IPS-20b (cell line): ENCODE measurements around the gene KLK1.

Experiments used
- H3K27ac ChIP-seq: one replicate; pipeline ENCODE4 v1.5.1; 2013; ENCODE audit warnings: low read length
- H3K27me3 ChIP-seq: 2 replicates; pipeline ENCODE4 v1.6.1; 2013; ENCODE audit warnings: mild to moderate bottlenecking, low read length, inconsistent platforms; ENCODE audit not compliant: insufficient read depth
- H3K36me3 ChIP-seq: 2 replicates; pipeline ENCODE4 v1.6.1; 2013; ENCODE audit warnings: low read depth, mild to moderate bottlenecking, inconsistent platforms, low read length, moderate library complexity; ENCODE audit not compliant: insufficient read depth
- H3K4me1 ChIP-seq: 2 replicates; pipeline ENCODE4 v1.6.1; 2013; ENCODE audit warnings: mild to moderate bottlenecking, control low read depth, inconsistent platforms, low read length, moderate library complexity; ENCODE audit not compliant: insufficient read depth
- H3K4me3 ChIP-seq: 2 replicates; pipeline ENCODE4 v1.5.1; 2013; ENCODE audit warnings: mild to moderate bottlenecking, low read length, inconsistent platforms
- H3K9ac ChIP-seq: 2 replicates; pipeline ENCODE4 v1.6.1; 2013; ENCODE audit warnings: low read depth, mild to moderate bottlenecking, inconsistent platforms, low read length, moderate library complexity
- H3K9me3 ChIP-seq: 2 replicates; pipeline ENCODE4 v1.6.1; 2013; ENCODE audit warnings: mild to moderate bottlenecking, low read depth, low read length, inconsistent platforms; ENCODE audit not compliant: insufficient read depth

Gene KLK1

DNA sequence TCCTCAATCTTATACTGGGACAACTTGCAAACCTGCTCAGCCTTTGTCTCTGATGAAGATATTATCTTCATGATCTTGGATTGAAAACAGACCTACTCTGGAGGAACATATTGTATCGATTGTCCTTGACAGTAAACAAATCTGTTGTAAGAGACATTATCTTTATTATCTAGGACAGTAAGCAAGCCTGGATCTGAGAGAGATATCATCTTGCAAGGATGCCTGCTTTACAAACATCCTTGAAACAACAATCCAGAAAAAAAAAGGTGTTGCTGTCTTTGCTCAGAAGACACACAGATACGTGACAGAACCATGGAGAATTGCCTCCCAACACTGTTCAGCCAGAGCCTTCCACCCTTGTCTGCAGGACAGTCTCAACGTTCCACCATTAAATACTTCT is 27.2 kb upstream of the KLK1 start:
- Histone ChIP-seq H3K4me3 (no peak overlapping the region), H3K9me3 (peaks cover 29% of the 10 kb centered on the region), H3K4me1 (no peaks in the 10 kb centered on the region), H3K27me3 (no peaks in the 10 kb centered on the region; the same call in 1 of the 2 replicates), H3K9ac (no peak overlapping the region), H3K27ac (no peak overlapping the region), H3K36me3 (no peaks in the 10 kb centered on the region)

DNA sequence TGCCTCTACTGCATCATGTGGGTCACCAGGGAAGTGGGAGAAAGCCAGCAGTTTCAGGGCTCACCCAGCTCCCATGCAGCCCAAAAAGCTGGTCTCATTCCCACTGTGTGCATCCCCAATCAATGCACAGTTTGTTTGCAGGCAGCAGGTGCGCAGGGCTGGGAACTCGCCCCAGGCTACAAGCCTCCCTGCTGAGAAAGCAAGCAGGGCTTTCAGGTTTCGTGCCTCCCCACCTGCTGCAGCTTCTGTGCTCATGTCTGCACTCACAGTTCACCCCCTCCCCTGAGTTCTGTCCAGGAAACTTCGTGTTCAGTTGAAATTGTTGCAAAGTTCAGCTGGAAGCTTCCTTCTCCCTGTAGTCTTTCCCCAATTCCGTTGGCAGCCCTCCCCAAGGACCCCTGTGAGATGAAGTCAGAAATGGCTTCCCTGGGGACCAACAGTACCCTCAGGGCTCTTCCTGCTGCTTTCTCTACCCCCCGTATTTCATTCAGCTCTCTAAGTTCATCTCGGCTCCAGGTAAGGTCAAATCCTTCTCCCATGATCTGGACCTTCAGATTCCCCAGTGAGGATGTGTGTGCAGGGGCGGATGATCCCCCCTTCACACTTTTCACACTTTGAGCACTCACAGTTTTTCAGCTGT is 20.8 kb upstream of the KLK1 start:
- Histone ChIP-seq H3K9ac (no peak overlapping the region), H3K4me3 (no peak overlapping the region), H3K4me1 (no peaks in the 10 kb centered on the region), H3K9me3 (peaks cover 33% of the 10 kb centered on the region), H3K27me3 (peaks cover 26% of the 10 kb centered on the region; the same call in 1 of the 2 replicates), H3K36me3 (no peaks in the 10 kb centered on the region), H3K27ac (no peak overlapping the region)

DNA sequence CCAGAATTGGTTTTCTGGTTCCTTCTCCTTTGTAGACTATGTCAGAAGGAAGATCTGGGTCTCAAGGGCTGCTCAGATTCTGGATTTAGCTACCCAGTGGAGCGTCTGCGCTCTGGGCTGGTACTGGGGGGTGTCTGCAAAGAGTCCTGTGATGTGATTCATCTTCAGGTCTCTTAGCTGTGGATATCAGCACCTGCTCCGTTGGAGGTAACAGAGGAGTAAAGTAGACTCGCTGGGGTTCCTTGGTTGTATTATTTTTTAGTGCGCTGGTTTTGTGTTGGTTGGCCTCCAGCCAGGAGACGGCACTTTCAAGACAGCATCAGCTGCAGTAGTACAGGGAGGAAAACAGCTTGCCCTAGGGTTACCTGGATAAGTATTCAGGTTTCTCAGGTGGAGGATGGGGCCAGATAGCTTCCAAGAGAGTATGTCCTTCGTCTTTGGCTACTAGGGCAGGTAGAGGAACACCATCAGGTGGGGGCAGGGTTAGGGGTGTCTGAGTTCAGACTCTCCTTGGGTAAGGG is 20.2 kb upstream of the KLK1 start:
- Histone ChIP-seq H3K36me3 (no peaks in the 10 kb centered on the region), H3K4me3 (no peak overlapping the region), H3K27me3 (peaks cover 26% of the 10 kb centered on the region; the same call in 1 of the 2 replicates), H3K4me1 (no peaks in the 10 kb centered on the region), H3K27ac (no peak overlapping the region), H3K9ac (no peak overlapping the region), H3K9me3 (peaks cover 28% of the 10 kb centered on the region)

DNA sequence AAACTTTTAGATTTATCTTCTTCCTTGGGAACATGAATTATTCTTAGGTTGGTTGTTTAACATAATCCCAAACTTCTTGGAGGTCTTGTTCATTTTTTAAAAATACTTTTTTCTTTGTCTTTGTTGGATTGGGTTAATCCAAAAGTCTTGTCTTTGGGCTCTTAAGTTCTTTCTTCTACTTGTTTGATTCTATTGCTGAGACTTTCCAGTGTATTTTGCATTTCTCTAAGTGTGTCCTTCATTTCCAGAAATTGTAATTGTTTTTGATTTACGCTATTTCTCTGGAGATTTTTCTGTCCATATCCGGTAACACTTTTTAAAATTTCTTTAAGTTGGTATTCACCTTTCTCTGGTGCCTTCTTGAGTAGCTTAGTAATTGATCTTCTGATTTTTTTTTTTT is 19.6 kb upstream of the KLK1 start:
- Histone ChIP-seq H3K36me3 (no peaks in the 10 kb centered on the region), H3K27me3 (peaks cover 26% of the 10 kb centered on the region; the same call in 1 of the 2 replicates), H3K4me1 (no peaks in the 10 kb centered on the region), H3K4me3 (no peak overlapping the region), H3K27ac (no peak overlapping the region), H3K9me3 (peaks cover 23% of the 10 kb centered on the region), H3K9ac (no peak overlapping the region)

DNA sequence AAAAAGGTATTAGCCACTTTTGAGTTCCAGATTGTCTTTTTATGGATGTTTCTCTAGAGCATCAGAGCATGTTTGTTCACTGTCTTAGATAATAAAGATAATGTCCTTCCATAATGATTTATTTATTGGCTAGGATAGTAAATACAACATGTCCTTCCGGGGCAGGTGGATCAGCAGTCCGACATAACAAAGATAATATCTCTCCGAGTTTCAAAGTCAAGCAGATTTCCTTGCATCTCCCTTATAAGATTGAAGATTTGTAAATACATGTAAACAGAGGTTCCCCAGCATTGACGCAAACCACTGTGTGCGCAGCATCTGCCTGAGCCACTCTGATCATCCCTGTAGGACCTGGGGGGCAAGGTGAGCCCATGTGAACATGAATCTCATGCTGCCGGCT is 18.5 kb upstream of the KLK1 start:
- Histone ChIP-seq H3K36me3 (no peaks in the 10 kb centered on the region), H3K4me3 (no peak overlapping the region), H3K27ac (no peak overlapping the region), H3K9ac (no peak overlapping the region), H3K4me1 (no peaks in the 10 kb centered on the region), H3K27me3 (peaks cover 32% of the 10 kb centered on the region), H3K9me3 (peaks cover 22% of the 10 kb centered on the region)

DNA sequence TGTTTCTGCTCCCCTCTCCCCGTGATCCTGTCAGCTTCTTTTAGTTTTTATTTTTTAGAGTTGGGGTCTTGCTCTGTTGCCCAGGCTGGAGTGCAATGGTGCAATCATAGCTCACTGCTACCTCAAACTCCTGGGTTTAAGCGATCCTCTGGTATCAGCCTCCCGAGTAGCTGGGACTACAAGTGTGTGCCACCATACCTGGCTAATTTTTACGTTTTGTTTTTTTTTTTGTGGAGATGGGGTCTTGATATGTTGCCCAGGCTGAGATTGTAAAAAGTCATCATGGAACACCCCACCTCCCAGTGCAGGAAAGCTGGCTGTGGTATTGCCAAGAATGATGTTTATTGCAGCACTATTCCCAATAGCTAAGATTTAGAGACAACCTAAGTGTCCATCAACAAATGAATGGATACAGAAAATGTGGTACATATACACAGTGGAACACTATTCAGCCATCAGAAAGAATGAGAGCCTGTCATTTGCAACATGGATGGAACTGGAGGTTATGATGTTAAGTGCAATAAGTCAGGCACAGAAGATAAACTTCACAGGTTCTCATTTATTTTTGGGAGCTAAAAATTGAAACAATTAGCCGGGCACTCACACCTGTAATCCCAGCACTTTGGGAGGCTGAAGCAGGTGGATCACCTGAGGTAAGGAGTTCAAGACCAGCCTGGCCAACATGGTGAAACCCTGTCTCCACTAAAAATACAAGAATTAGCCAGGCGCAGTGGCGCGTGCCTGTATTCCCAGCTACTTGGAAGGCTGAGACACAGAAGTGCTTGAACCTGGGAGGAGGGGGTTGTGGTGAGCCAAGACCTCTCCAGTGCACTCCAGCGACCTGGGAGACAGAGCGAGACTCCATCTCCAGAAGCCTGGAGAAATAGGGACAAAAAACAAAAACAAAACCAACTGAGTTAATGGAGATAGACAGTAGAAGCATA is 16.4 kb upstream of the KLK1 start:
- no peak overlapping the region for H3K4me3 ChIP-seq
- H3K9ac ChIP-seq, result no peak overlapping the region
- no peaks in the 10 kb centered on the region for H3K36me3 ChIP-seq
- H3K27ac ChIP-seq, result no peak overlapping the region
- H3K27me3 ChIP-seq, result peaks cover 51% of the 10 kb centered on the region
- H3K9me3 ChIP-seq, result peaks cover 20% of the 10 kb centered on the region
- no peaks in the 10 kb centered on the region; the same call in 1 of the 2 replicates for H3K4me1 ChIP-seq

DNA sequence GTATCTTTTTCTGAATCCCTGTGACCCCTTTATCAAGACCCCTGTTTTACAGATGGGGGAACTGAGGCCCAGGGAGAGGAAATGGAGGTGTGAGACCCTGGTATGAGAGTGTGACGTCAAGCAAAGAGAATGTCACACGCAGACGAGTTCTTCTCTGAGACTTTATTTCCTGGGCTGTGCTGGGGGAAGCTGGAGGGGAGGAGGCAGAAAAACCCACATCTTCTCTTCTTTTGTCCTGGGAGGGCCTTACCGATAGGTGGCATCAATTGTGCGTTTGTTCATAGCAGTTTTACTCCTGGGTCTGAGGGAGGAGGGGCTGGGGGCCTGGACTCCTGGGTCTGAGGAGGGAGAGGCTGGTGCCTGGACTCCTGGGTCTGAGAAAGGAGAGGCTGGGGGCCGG is 14.7 kb upstream of the KLK1 start:
- H3K27me3 ChIP-seq, result peaks cover 47% of the 10 kb centered on the region
- H3K27ac ChIP-seq, result no peak overlapping the region

DNA sequence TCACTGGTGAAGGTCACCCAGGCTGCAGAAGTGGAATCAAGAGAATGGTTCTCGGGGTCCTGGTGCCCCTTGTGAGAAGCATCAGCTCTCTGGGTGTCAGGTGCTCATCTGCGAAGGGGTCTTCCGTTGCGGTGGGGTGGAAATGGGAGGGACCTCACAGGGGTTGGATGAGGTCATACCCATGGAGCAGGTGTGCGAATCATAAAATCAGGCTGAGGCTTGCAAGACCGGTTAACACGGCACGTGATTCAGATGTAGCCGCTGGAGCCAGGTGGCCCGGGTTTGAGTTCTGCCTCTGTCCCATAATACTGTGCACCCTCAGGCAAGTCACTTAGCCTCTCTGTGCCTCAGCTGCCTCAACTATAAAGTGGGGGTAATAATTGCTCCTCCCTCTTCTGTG is 13.7 kb upstream of the KLK1 start:
- H3K4me3 ChIP-seq, result no peak overlapping the region
- H3K9me3 ChIP-seq, result peaks cover 3% of the 10 kb centered on the region; the same call in 1 of the 2 replicates
- no peak overlapping the region for H3K27ac ChIP-seq
- peaks cover 48% of the 10 kb centered on the region for H3K27me3 ChIP-seq
- H3K9ac ChIP-seq, result no peak overlapping the region
- H3K36me3 ChIP-seq, result no peaks in the 10 kb centered on the region
- H3K4me1 ChIP-seq, result no peaks in the 10 kb centered on the region; the same call in 1 of the 2 replicates

More for the DNA sequence above, 14.7 kb upstream of the KLK1 start:
- no peak overlapping the region for H3K4me3 ChIP-seq
- H3K36me3 ChIP-seq, result no peaks in the 10 kb centered on the region
- H3K9ac ChIP-seq, result no peak overlapping the region
- H3K9me3 ChIP-seq, result peaks cover 5% of the 10 kb centered on the region; the same call in 1 of the 2 replicates
- no peaks in the 10 kb centered on the region; the same call in 1 of the 2 replicates for H3K4me1 ChIP-seq

DNA sequence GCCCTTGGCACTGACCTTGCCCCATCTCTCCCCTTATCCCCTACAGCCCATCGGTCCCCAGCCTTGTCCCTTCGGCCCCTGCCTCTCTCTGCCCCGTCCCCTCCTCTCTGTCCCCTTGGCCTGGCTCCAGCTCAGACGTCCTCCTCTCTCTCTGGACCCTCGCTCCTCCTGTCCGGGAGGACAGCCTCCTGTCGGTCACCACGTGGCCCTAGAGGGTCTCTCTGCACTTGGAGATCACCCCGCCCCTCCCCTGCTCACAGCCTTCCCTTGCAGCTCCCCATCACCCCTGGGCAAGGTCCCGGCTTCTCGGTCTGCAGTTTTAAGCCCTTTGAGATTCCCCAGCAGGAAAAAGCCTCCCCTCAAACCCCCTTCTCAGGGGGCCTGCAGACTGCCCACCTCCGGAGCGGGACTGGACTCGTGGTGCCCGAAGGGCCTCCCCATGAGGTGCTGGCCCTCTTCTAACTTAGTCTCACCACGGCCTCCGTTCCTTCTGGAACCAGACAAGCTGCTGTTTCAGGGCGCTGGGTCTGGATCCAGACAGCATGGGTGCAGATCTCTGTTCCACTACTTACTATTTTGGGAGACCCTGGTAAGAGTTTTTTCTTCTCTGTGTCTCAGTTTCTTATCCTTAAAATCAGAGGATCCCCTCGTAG is 13.1 kb upstream of the KLK1 start:
- Histone ChIP-seq H3K27me3 (peaks cover 48% of the 10 kb centered on the region), H3K4me1 (no peaks in the 10 kb centered on the region; the same call in 1 of the 2 replicates), H3K9ac (peak overlapping the region; percentile 58; the same call in 1 of the 2 replicates), H3K4me3 (peak overlapping the region; percentile 75; the same call in 1 of the 2 replicates), H3K9me3 (no peaks in the 10 kb centered on the region; the same call in 1 of the 2 replicates), H3K27ac (no peak overlapping the region), H3K36me3 (no peaks in the 10 kb centered on the region)

DNA sequence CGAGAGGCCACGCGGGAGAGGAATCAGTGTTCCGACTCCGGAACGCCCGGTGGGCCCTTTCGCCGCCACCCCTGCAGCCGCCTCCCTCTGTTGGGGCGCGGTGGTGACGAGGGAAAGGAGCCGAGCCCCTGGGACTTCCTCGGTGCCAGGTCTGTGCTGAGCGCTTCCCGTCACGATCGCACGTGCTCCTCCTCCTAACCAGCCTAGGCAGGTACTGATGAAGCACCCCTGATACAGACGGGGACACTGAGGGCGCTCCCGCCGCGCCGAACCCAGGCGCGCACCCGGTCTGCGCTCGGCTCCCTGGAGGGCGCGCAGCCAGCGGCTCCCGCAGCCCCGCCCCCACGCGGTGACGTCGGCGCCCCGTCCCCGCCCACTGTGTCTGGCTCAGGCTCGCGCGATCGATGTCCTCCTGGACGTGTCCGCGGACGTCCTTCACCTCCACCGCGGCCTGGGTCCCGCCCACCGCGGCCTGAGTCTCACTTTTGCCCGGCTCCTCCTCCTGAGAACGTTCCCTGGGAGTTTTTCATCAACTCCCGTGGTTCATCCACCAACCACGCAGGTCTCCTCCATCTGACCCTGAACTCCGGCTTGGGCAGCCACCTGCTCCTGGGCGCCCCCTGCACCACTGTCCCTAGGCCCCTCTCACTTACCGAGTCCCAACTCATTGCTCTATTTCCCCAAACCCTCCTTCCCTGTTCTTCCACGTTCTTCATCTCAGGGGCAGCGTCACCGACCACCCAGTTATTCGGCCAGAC is 12.4 kb upstream of the KLK1 start:
- Histone ChIP-seq H3K4me1 (no peaks in the 10 kb centered on the region; the same call in 1 of the 2 replicates), H3K9ac (peak overlapping the region; percentile 58; the same call in 1 of the 2 replicates), H3K9me3 (no peaks in the 10 kb centered on the region; the same call in 1 of the 2 replicates), H3K36me3 (no peaks in the 10 kb centered on the region), H3K4me3 (peak overlapping the region; percentile 75), H3K27ac (no peak overlapping the region), H3K27me3 (peaks cover 43% of the 10 kb centered on the region)
